Activated gamma-delta T cell treated with anti-CD3 and anti-CD28 coated beads, Interleukin-2, amount 50 U/mL, for 16 hours (primary cell): ENCODE results near the gene EIF4H.
"Not testable (repeated sequence)": the region's sequence is repeated elsewhere in the genome, so short reads cannot be mapped to it uniquely, and the experiment has no call there.

ENCODE experiments used
- DNase-seq: peaks from one replicate; pipeline ENCODE4 v3.0.0-alpha.2; 2020; ENCODE audit warnings: low read depth

EIF4H gene

DNA sequence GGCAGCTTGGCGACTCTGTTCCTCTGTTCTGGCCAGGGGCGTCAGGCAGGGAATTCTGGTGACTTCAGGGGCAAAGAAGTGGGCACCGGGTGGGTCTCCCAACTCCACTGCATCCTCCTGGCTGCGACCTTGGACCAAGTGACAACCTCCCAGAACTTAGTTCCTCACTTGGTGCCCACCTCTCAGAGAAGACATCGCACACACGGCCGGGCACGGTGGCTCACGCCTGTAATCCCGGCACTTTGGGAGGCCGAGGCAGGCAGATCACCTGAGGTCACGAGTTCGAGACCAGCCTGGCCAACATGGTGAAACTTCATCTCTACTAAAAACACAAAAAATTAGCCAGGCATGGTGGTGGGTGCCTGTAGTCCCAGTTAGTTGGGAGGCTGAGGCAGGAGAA, 50.8 kb downstream of the EIF4H start:
- DNase-seq: not testable (repeated sequence)

GRCh38 chr7:74225400-74225799, 51.2 kb downstream of the EIF4H start:
- no peak for DNase-seq

DNA sequence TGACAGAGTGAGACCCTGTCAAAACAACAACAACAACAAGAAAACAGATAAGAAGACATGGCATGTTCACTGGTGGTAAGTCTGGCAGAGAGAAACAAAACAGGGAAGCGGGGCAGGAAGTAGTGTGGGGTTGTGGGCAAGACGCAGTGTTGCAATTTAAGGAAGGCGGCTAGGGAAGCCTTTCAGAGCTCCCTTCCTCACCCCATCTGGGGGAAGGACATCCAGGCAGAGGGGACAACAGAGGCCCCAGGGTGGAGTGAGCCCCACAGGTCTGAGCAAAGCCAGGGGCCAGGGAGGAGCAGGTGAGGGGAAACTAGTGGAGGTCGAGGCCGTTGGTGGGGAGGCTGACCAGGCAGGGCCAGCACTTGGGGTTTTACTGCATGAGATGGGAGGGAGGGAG, 52.5 kb downstream of the EIF4H start:
- no peak for DNase-seq

GRCh38 chr7:74228951-74229900, 55.1 kb downstream of the EIF4H start:
- DNase-seq: no peak

DNA sequence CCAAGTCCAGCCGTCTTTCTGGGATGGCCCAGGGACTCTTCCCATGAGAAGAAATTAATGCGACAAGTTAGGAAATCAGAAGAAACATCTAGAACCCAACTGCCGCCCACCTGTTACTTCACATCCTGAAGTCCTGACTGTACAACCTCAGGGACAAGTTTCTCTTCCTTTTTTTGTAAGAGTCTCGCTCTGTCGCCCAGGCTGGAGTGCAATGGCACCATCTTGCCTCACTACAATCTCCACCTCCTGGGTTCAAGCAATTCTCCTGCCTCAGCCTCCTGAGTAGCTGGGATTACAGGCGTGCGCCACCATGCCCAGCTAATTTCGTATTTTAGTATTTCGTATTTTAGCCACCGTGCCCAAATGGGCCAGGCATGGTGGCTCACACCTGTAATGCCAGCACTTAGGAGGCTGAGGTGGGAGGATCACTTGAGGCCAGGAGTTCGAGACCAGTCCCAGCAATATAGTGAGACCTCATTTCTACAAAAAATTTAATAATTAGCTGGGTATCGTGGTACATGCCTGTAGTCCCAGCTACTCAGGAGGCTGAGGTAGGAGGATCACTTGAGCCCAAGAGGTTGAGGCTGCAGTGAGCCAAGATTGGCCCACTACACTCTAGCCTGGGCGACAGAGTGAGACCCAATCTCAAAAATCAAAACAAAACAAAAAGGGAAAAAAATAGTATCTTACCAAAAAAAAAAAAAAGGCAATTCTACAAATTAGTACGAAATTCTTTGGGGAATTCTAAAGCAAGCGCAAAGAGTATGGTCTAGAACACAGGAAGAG, 56.5 kb downstream of the EIF4H start:
- no peak for DNase-seq

GRCh38 chr7:74231232-74231590, 57.1 kb downstream of the EIF4H start:
- DNase-seq: no peak

DNA sequence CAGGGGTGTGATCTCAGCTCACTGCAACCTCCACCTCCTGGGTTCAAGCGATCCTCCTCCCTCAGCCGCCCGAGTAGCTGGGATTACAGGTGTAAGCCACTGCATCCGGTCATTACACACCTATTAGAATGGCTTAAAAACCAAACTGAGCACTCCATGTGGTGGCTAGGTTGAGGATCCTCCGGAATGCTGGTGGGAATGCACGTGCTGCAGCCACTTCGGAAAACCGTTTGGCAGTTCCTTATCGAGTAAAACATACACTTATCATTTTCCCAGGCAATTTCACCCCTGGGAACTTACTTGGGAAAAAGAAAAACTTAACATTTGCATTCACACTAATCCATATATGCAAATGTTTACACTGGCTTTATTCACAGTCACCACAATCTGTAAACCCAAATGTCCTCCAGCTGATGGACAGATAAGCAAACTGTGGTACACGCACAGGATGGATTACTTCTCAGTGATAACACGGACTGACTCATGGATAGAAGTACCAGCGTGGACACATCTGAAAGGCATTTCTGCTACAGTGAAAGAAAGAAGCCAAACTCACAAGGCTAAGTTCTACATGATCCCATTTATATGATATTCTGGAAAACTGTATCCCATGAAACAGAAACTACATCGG, 59.6 kb downstream of the EIF4H start:
- no peak for DNase-seq

DNA sequence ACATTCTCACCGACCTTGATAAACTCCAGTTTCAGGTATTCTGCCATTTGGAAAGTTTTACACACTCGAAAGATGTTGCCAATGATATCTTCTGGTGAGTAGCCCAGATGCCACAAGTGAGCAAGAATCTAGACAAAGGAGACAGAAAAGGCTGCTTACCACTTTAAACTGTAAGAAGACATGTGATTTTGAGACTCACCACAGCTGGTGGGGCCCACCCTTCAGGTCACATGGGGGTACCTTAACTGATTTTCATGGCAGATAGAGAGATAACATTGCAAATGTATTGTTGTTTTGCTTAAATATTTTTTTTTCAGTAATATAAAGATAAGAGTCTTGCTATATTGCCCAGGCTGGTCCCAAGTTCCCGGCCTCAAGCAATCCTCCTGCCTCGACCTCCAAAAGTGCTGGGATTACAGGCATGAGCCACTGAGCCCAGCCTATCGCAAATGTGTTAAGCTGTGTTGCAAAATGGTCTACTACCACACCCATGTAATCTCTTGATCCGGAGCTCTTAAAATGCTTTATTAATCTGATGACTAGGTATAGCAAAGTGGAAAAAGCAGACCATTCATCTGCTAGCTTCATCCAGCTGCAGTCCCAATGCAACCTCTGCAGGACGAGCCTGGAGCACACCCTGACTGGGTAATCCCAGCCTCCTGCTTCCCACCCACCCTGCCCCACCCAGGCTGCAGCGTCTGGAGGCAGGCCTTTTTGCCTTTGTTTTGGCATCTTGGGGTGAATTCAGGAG, 61.5 kb downstream of the EIF4H start:
- DNase-seq: no peak

DNA sequence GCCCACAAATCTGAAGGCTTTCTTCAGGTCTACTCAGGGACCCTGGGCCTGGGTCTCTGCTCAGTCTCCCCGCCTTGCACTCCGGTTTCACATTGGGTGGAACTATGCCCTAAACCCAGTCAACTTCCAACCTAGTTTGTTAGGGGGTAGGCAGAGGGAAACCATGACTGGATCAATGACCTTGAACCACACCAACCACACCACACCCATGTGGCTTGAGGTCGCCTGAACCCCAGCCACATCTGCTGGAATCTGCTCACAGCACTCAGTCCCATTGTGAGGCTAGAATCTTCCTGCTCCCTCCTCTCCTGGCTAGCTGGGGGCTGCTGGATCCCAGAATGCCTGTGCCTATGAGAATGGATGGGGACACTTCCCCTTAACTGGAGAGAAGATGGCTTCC, 62.1 kb downstream of the EIF4H start:
- DNase-seq: no peak

GRCh38 chr7:74240482-74240881, 66.3 kb downstream of the EIF4H start:
- no peak for DNase-seq

- DNase-seq: no peak
Measured at GRCh38 chr7:74242122-74242443, 67.9 kb downstream of the EIF4H start.

DNA sequence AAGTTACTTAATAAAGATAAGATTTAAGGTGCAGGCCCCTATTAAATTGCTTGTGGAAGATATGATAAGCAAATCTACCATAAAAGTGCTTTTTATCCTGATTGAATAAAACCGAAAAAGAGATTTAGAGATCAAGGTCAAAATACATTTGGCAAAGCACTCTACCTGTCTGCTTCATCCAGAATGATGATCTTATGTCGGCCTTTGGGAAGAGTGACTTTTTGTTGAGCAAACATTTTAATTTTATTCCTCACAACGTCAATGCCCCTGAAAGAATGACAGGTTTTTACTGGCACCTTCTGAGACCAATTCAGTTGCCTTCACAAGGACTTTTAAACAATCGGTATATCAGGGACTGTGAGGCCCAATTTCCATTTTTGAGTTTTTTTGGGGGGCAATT, 72.3 kb downstream of the EIF4H start:
- DNase-seq: no peak
